PC-3 (cell line): ENCODE data around the gene JPT1. TPM values are rescaled to one million over a fixed set of nuclear protein-coding genes. Genes with fewer than 3 reads are reported as not detected.
A peak's percentile ranks its signal among the peaks of the same experiment; 100 is the strongest.
"Not testable (repeated sequence)": the region's sequence is repeated elsewhere in the genome, so short reads cannot be mapped to it uniquely, and the experiment has no call there.

Experiments
- ATAC-seq: fragments of 200-7000 bp; cut with Tn5 transposase; 2 replicates; pipeline ENCODE4 v1.9.1; 2020; ENCODE audit warnings: mild to moderate bottlenecking, moderate library complexity
- BruUV-seq: library from RNA; stranded (reverse); fragments of 400-500 nt; replicated peaks from 2 replicates; lab custom pipeline; 2021; lab: Mats Ljungman, UMichigan
- CTCF ChIA-PET: fragments of 300-600 bp; sonication (Branson Sonifier 250); formaldehyde crosslinking; loops from one replicate; lab custom pipeline; 2022; ENCODE audit warnings: antibody characterized with exemption; lab: Charles Lee
- POLR2A ChIA-PET: fragments of 300-600 bp; sonication (Branson Sonifier 250); formaldehyde crosslinking; loops from one replicate; lab custom pipeline; 2022; ENCODE audit warnings: antibody characterized with exemption; ENCODE audit not compliant: unreplicated experiment; lab: Charles Lee
- DNase-seq: peaks from one replicate; pipeline ENCODE4 v3.0.0-alpha.2; 2015
- H2AFZ ChIP-seq: fragments of 300-600 bp; sonication (generic); 2 replicates; pipeline ENCODE4 v1.6.0; 2016; ENCODE audit warnings: antibody characterized with exemption, low read length
- H3F3A ChIP-seq: fragments of 300-600 bp; sonication (generic); one replicate; pipeline ENCODE4 v1.6.0; 2017; ENCODE audit warnings: antibody characterized with exemption, low read length, control low read depth, mild to moderate bottlenecking; ENCODE audit not compliant: unreplicated experiment
- H3K27ac ChIP-seq: fragments of 300-600 bp; sonication (generic); 2 replicates; pipeline ENCODE4 v1.5.1; 2016; ENCODE audit warnings: mild to moderate bottlenecking, low read length
- H3K27me3 ChIP-seq: fragments of 300-600 bp; sonication (generic); 2 replicates; pipeline ENCODE4 v1.6.1; 2016; ENCODE audit warnings: low read length, mixed read lengths
- H3K36me3 ChIP-seq: fragments of 300-600 bp; sonication (generic); 2 replicates; pipeline ENCODE4 v1.6.1; 2016; ENCODE audit warnings: low read depth, mixed run types, low read length, mixed read lengths
- H3K4me1 ChIP-seq: fragments of 300-600 bp; sonication (generic); 2 replicates; pipeline ENCODE4 v1.5.1; 2016; ENCODE audit warnings: low read length; ENCODE audit not compliant: insufficient read depth
- H3K4me2 ChIP-seq: fragments of 300-600 bp; sonication (generic); 2 replicates; pipeline ENCODE4 v1.6.0; 2016; ENCODE audit warnings: low read length
- H3K4me3 ChIP-seq: fragments of 300-600 bp; sonication (generic); 2 replicates; pipeline ENCODE4 v1.5.1; 2016; ENCODE audit warnings: mild to moderate bottlenecking, low read length, mixed read lengths
- H3K79me2 ChIP-seq: fragments of 300-600 bp; sonication (generic); 2 replicates; pipeline ENCODE4 v1.6.1; 2017; ENCODE audit warnings: low read length, mixed read lengths
- H3K9ac ChIP-seq: fragments of 300-600 bp; sonication (generic); 2 replicates; pipeline ENCODE4 v1.6.0; 2016; ENCODE audit warnings: mild to moderate bottlenecking, low read length
- H3K9me2 ChIP-seq: fragments of 300-600 bp; sonication (generic); replicated peaks from 2 replicates; pipeline ENCODE4 v1.6.1; 2016; ENCODE audit warnings: mixed run types, low read length, mixed read lengths
- H3K9me3 ChIP-seq: fragments of 300-600 bp; sonication (generic); 2 replicates; pipeline ENCODE4 v1.6.1; 2016; ENCODE audit warnings: low read length, mixed read lengths
- H4K20me1 ChIP-seq: fragments of 300-600 bp; sonication (generic); 2 replicates; pipeline ENCODE4 v1.6.1; 2016; ENCODE audit warnings: low read length, mixed read lengths
- CTCF ChIP-seq: fragments of 300-600 bp; sonication (generic); conservative IDR thresholded peaks from 2 replicates; pipeline ENCODE4 v1.5.1; 2017; ENCODE audit warnings: antibody characterized with exemption, low read depth, mild to moderate bottlenecking, low read length
- EZH2 ChIP-seq: fragments of 300-600 bp; sonication (generic); IDR thresholded peaks from one replicate; pipeline ENCODE4 v1.6.1; 2017; ENCODE audit warnings: antibody characterized with exemption, mild to moderate bottlenecking, low read length; ENCODE audit not compliant: unreplicated experiment
- EZH2phosphoT487 ChIP-seq: fragments of 300-600 bp; sonication (generic); IDR thresholded peaks from 2 replicates; pipeline ENCODE4 v1.6.1; 2018; ENCODE audit warnings: mild to moderate bottlenecking, antibody characterized with exemption, low read length, borderline replicate concordance
- intact Hi-C: fragments of 100-400 bp; cut with micrococcal nuclease; formaldehyde crosslinking; loops from 2 replicates; pipeline ENCODE4 v1.9.0; 2023
- total RNA-seq: library from RNA; depleted of rRNA; stranded (reverse); fragments of >200 nt; gene quantifications from 2 replicates; pipeline ENCODE4 v1.2.3, GENCODE V29; 2014

JPT1 gene
- total RNA-seq, 1 experiment from 2014 or later: 674 TPM

- H3K4me3 ChIP-seq: peak overlapping the region; percentile 72
- no peaks in the 10 kb centered on the region for H3K9me2 ChIP-seq
- ATAC-seq (no peak), DNase-seq (no peak)
- no peaks in the 10 kb centered on the region for H4K20me1 ChIP-seq
- peak overlapping the region; percentile 89 for H3K9ac ChIP-seq
- peak overlapping the region; percentile 93 for H3K4me2 ChIP-seq
- no peaks in the 10 kb centered on the region for H3K9me3 ChIP-seq
- peaks cover 8% of the 10 kb centered on the region for H3F3A ChIP-seq
- intact Hi-C loops: loop anchor here (5.0 kb wide), 1 partner anchor 72 kb away; no protein-coding TSS in a partner anchor
- no peak overlapping the region for H2AFZ ChIP-seq
- no peaks in the 10 kb centered on the region for H3K27me3 ChIP-seq
- H3K4me1 ChIP-seq: peaks cover 38% of the 10 kb centered on the region
- TF ChIP-seq EZH2phosphoT487: no peak
- no peak for TF ChIP-seq EZH2
- H3K36me3 ChIP-seq: peaks cover 17% of the 10 kb centered on the region
- H3K27ac ChIP-seq: peak overlapping the region; percentile 85
- ChIA-PET CTCF (no interaction called here), POLR2A (no interaction called here)
- no TSS peak for BruUV-seq
- peaks cover 62% of the 10 kb centered on the region for H3K79me2 ChIP-seq
Observed at GRCh38 chr17:75130059-75130631, 24.2 kb downstream of the JPT1 start.

GRCh38 chr17:75129576-75129975, 24.7 kb downstream of the JPT1 start:
- Histone ChIP-seq H4K20me1 (no peaks in the 10 kb centered on the region), H2AFZ (no peak overlapping the region), H3K4me1 (peaks cover 44% of the 10 kb centered on the region), H3K4me3 (no peak overlapping the region), H3K9me2 (no peaks in the 10 kb centered on the region), H3K9me3 (no peaks in the 10 kb centered on the region), H3F3A (peaks cover 3% of the 10 kb centered on the region), H3K9ac (no peak overlapping the region), H3K27me3 (no peaks in the 10 kb centered on the region), H3K79me2 (peaks cover 66% of the 10 kb centered on the region), H3K4me2 (no peak overlapping the region), H3K36me3 (peaks cover 17% of the 10 kb centered on the region), H3K27ac (no peak overlapping the region)
- POLR2A ChIA-PET: no interaction called here
- TF ChIP-seq EZH2: no peak
- TF ChIP-seq CTCF: no peak
- TF ChIP-seq EZH2phosphoT487: no peak
- intact Hi-C loops: no loop called here
- CTCF ChIA-PET: no interaction called here
- DNase-seq (no peak), ATAC-seq (no peak)
- no TSS peak for BruUV-seq

- Histone ChIP-seq H3K9ac (no peak overlapping the region), H3K9me2 (no peaks in the 10 kb centered on the region), H3K36me3 (peaks cover 17% of the 10 kb centered on the region), H3K4me3 (no peak overlapping the region), H3K27me3 (no peaks in the 10 kb centered on the region), H2AFZ (no peak overlapping the region), H4K20me1 (no peaks in the 10 kb centered on the region), H3K9me3 (no peaks in the 10 kb centered on the region), H3K79me2 (peaks cover 66% of the 10 kb centered on the region), H3K4me2 (no peak overlapping the region), H3K27ac (no peak overlapping the region), H3F3A (no peaks in the 10 kb centered on the region), H3K4me1 (peaks cover 43% of the 10 kb centered on the region)
- TF ChIP-seq EZH2phosphoT487 (no peak), EZH2 (no peak), CTCF (no peak)
- ChIA-PET CTCF (no interaction called here), POLR2A (no interaction called here)
- intact Hi-C loops: no loop called here
- DNase-seq (no peak), ATAC-seq (no peak)
- no TSS peak for BruUV-seq
Observed at GRCh38 chr17:75128694-75129505, 25.4 kb downstream of the JPT1 start.

GRCh38 chr17:75127936-75128335, 26.4 kb downstream of the JPT1 start:
- not testable (repeated sequence) for H3K27ac ChIP-seq

More at GRCh38 chr17:75127936-75128335, 26.4 kb downstream of the JPT1 start:
- DNase-seq, H2AFZ ChIP-seq, H3K27me3 ChIP-seq, H3K9ac ChIP-seq, H3K9me2 ChIP-seq, H3F3A ChIP-seq, H3K4me2 ChIP-seq, POLR2A ChIA-PET, BruUV-seq, H3K9me3 ChIP-seq, ATAC-seq, intact Hi-C loops, CTCF ChIA-PET, H3K4me3 ChIP-seq, H4K20me1 ChIP-seq: not testable (repeated sequence)
- Histone ChIP-seq H3K79me2 (peaks cover 74% of the 10 kb centered on the region), H3K36me3 (peaks cover 17% of the 10 kb centered on the region), H3K4me1 (peaks cover 44% of the 10 kb centered on the region)
